BJ (cell line): ENCODE measurements around the gene BMF. TPM values are rescaled to one million over a fixed set of nuclear protein-coding genes. Genes with fewer than 3 reads are reported as not detected.
"Not testable (repeated sequence)": the region's sequence is repeated elsewhere in the genome, so short reads cannot be mapped to it uniquely, and the experiment has no call there.

Experiments
- CTCF ChIA-PET: fragments of 350-600 bp; formaldehyde crosslinking; extraction: SDS; loops from one replicate; lab custom pipeline; 2021; ENCODE audit warnings: antibody characterized with exemption, inconsistent platforms; lab: Yijun Ruan, JAX
- POLR2A ChIA-PET: fragments of 300-600 bp; sonication (Branson Sonifier 250); formaldehyde crosslinking; extraction: SDS; loops from one replicate; lab custom pipeline; 2021; ENCODE audit warnings: antibody characterized with exemption; lab: Charles Lee
- DNase-seq: peaks from one replicate; pipeline ENCODE4 v3.0.0-alpha.2; 2011; ENCODE audit warnings: low read depth
- H3K27me3 ChIP-seq: 2 replicates; pipeline ENCODE4 v1.6.0; 2011; ENCODE audit warnings: low read length; ENCODE audit not compliant: control insufficient read depth, insufficient read depth
- H3K36me3 ChIP-seq: 2 replicates; pipeline ENCODE4 v1.5.1; 2011; ENCODE audit warnings: low read length; ENCODE audit not compliant: control insufficient read depth, insufficient read depth
- H3K4me3 ChIP-seq: 2 replicates; pipeline ENCODE4 v1.5.1; 2011; ENCODE audit warnings: low read depth, mild to moderate bottlenecking, control low read depth, low read length
- polyA plus RNA-seq: library from polyadenylated mRNA; depleted of rRNA; stranded (reverse); fragments of >200 nt; gene quantifications from 2 replicates; pipeline ENCODE4 v1.2.3, GENCODE V29; 2011
- TF ChIP-seq, protein P1 (sequence below): IDR thresholded peaks from 2 replicates; pipeline ENCODE4 v1.5.1; 2011; ENCODE audit warnings: low read depth, mild to moderate bottlenecking, control low read depth, inconsistent platforms, low read length, moderate library complexity; ENCODE audit not compliant: insufficient read depth

BMF gene
- polyA plus RNA-seq, 1 experiment = 8.3 TPM

- TF ChIP-seq, protein P1, sequence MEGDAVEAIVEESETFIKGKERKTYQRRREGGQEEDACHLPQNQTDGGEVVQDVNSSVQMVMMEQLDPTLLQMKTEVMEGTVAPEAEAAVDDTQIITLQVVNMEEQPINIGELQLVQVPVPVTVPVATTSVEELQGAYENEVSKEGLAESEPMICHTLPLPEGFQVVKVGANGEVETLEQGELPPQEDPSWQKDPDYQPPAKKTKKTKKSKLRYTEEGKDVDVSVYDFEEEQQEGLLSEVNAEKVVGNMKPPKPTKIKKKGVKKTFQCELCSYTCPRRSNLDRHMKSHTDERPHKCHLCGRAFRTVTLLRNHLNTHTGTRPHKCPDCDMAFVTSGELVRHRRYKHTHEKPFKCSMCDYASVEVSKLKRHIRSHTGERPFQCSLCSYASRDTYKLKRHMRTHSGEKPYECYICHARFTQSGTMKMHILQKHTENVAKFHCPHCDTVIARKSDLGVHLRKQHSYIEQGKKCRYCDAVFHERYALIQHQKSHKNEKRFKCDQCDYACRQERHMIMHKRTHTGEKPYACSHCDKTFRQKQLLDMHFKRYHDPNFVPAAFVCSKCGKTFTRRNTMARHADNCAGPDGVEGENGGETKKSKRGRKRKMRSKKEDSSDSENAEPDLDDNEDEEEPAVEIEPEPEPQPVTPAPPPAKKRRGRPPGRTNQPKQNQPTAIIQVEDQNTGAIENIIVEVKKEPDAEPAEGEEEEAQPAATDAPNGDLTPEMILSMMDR = no peak
- CTCF ChIA-PET = interaction anchor here (1.1 to 2.3 kb wide), 2 partner anchors 9 to 17 kb away, joined by 4 to 12 read pairs; no protein-coding TSS in a partner anchor
- peaks cover 7% of the 10 kb centered on the region; the same call in 1 of the 2 replicates for H3K27me3 ChIP-seq
- POLR2A ChIA-PET = no interaction called here
- no peaks in the 10 kb centered on the region for H3K36me3 ChIP-seq
- H3K4me3 ChIP-seq = no peak overlapping the region
- DNase-seq = no peak
These were observed 13.4 kb upstream of the BMF start for GRCh38 chr15:40121911-40122638.

GRCh38 chr15:40118473-40118872, 9.8 kb upstream of the BMF start:
- Histone ChIP-seq H3K36me3 (no peaks in the 10 kb centered on the region), H3K4me3 (no peak overlapping the region), H3K27me3 (peaks cover 16% of the 10 kb centered on the region)
- no peak for DNase-seq
- TF ChIP-seq, protein P1 = no peak
- POLR2A ChIA-PET = no interaction called here
- CTCF ChIA-PET = interaction anchor here (0.6 kb wide), 1 partner anchor 86 kb away, joined by 3 read pairs; no protein-coding TSS in a partner anchor

DNA sequence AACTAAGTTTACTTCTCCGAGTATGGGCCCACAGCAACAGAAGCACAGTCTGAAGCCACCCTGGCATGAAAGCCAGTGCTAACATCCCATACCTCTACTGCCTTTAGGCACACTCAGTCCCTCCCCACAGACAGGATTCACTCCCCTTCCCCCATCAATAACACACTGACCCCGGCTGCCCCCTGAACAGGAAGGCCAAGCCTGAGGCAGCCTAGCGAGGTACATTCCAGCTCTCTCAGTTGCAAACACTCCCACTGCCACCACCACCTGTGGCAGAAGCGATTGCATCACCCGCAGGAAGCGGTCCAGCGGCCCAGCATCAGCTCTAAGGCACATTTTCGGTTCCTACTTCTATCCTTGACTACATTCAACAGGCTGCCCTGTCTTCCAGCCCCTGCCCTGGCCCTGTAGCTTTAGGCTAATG, 7.0 kb upstream of the BMF start:
- H3K36me3 ChIP-seq = no peaks in the 10 kb centered on the region
- POLR2A ChIA-PET = no interaction called here
- no peak for DNase-seq
- H3K4me3 ChIP-seq = no peak overlapping the region
- TF ChIP-seq, protein P1 = no peak
- CTCF ChIA-PET = interaction anchor here (1.0 to 1.2 kb wide), 2 partner anchors 11 to 28 kb away, joined by 3 to 5 read pairs; no protein-coding TSS in a partner anchor
- peaks cover 15% of the 10 kb centered on the region for H3K27me3 ChIP-seq

DNA sequence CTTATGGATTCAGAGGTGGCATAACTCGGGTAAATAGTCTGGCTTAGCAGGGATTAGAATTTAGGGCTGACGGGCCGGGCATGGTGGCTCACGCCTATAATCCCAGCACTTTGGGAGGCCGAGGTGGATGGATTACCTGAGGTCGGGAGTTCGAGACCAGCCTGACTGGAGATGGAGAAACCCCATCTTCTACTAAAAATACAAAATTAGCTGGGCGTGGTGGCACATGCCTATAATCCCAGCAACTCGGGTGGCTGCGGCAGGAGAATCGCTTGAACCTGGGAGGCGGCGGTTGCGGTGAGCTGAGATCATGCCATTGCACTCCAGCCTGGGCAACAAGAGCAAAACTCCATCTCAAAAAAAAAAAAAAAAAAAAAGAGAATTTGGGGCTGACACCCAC, 6.4 kb upstream of the BMF start:
- H3K4me3 ChIP-seq, DNase-seq, POLR2A ChIA-PET, H3K36me3 ChIP-seq: not testable (repeated sequence)
- peaks cover 14% of the 10 kb centered on the region for H3K27me3 ChIP-seq
- CTCF ChIA-PET = interaction anchor here (0.6 to 2.5 kb wide), 4 partner anchors 9 to 789 kb away, joined by 3 to 21 read pairs (median 4); no protein-coding TSS in a partner anchor

GRCh38 chr15:40114218-40114617, 5.5 kb upstream of the BMF start:
- no peak overlapping the region for H3K4me3 ChIP-seq
- no peaks in the 10 kb centered on the region for H3K36me3 ChIP-seq
- peaks cover 14% of the 10 kb centered on the region for H3K27me3 ChIP-seq
- CTCF ChIA-PET = interaction anchor here (0.8 to 2.5 kb wide), 3 partner anchors 8 to 69 kb away, joined by 3 to 21 read pairs (median 3); no protein-coding TSS in a partner anchor
- no peak for DNase-seq
- POLR2A ChIA-PET = no interaction called here
- TF ChIP-seq, protein P1 = no peak
